HG03039 (cell line): ENCODE data around the gene TPRA1.

Experiments
- ATAC-seq: cut with Tn5 transposase; IDR thresholded peaks from one replicate; pipeline ENCODE4 v1.9.1; 2021; ENCODE audit warnings: mild to moderate bottlenecking, moderate library complexity; ENCODE audit not compliant: unreplicated experiment

Gene TPRA1

DNA sequence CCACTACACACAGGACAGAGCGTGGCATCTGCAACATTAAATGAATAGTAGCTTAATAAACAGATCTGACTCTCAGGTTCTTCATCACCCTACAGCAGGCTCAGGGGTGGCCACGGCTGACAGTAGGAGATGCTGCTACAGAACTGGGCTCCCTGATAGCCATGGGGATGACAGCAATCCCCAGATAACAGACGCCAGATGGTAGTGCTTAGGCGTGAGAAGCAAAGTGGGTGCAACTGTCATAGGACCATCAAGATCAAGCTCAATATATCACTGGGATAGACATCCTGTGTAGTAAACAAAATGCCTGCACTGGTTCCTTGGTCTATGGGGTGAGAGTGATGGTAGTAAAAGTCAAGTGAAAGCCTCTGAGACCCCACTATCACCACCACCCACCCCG lies 2.6 kb upstream of the TPRA1 start:
- no peak for ATAC-seq

DNA sequence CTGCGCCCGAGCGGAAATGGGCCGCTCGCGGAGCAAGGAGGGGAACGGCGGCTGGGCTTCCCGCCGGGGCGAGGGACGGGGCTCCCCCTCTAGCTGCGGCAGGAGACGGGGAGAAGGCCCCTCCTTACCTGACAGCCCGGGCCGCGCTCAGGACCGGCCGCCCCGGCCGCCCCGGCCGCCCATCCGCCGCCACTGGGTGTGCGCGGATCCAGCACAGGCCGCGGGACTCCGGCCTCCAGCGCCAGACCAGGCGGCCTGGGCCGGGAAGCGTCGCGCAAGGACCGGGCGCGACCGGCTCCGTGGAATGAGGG lies 296 bp downstream of the TPRA1 start:
- peak; percentile 26 for ATAC-seq

DNA sequence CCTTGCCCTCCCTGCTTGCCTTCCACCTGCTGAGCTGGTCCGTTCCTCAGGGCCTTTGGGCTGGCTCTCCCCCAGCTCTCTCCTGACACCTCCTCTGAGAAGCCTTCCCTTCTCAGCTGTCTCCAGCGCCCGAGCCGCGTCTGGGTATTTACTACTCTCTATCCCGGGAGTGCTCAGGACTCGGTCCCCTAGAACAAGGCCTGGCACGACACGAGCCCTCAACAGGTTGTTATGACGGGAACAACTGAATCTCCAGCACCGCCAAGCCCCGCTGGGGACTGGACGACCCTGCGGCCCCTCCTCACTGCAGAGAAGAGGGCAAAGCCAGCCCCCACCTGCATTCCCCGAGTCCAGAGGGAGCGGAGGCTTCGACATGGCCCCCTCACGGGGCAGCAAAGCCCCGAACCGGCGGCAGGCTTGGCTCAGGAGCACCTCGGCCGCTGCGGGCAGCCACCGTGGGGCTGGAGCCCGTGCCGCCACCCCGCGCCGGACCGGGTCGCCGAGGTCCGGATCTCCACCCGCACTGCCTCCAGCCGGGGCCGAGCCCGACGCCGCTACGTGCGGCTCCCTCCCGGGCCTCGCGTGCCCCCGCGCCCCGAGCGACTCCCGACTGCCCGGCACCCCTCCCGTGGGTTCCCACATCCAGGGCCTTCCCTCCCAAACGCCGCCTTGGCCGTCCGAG lies 792 bp downstream of the TPRA1 start:
- peak; percentile 10 for ATAC-seq

DNA sequence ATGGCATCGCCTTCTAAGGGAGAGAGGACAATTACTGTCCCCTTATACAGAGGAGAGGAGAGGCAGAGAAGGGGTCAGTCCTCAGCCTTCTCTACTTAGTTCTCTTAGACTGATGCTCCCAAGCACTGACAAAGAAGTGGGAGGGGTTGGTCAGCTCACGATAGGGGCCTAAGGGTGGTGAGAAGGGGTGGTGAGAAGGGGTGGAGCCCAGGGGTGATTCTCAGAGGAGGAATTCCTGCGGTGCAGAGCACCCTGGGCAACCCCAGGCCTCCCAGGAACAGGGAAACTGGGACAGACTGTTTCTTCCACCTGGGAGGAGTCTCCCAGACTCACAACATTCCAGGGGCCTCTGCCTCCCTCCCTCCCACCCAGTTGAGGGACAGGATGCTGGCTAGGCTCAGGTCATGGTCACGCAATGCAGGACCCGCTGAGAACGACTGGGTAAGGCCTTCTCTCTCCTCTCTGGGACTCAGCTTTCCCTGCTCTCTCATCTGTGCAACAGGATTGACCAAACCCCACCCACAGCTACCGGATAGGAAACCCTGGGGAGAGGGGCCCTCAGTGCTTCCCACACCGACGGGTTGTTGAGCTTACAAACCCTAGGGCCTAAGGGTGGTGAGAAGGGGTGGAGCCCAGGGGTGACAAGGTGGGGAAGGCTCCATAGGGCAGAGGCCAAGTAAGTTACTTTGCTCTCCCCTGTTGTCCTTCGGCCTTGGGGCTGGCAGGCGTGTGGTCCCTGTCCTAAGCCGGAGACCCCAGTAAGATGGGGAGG lies 1.5 kb downstream of the TPRA1 start:
- no peak for ATAC-seq

DNA sequence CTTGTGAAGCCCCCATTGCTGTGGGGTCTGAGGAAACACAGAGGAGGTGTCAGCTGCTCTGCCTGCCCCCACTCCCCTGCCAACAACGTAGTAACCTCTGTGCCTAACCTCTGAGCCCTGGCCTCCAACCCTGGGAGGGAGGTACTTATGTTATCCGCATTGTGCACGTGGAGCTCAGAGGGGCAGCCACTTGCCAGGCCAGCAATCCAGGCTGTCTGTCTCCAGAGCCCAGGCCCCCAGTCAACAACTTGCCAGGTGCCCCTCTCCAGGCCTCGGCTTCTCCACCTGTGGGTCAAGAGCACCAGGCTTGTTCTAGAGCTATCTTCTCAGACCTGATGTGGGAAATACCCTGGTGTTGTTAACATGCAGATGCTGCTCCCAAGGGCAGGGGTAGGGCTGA lies 2.7 kb downstream of the TPRA1 start:
- no peak for ATAC-seq

DNA sequence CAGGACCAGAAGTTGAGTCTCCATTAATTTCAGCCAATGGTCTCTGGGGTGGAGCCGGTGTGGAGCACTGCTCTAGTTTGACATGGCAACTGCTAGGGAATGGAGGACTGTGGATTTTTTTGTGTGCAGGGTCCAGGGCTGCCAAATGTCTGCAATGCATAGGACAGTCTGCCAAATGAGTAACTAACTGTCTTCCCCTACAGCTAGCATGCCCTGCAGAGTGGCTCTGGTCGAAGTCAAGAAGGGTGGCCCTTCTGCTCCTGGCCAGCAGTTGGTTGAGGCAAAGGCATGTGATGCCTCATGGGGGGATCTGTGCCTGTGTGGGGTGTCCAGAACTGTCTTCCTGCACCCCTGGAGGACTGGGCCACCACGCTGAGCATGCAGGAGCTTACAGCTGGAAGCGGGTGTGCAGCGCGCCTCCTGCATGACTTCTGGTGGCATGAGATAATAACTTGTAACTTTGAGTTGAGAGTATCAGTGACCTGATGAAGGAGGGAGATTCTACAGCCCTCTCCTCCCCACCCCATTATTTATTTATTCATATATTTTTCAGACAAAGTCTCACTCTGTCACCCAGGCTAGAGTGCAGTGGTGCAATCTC lies 4.6 kb downstream of the TPRA1 start:
- no peak for ATAC-seq

DNA sequence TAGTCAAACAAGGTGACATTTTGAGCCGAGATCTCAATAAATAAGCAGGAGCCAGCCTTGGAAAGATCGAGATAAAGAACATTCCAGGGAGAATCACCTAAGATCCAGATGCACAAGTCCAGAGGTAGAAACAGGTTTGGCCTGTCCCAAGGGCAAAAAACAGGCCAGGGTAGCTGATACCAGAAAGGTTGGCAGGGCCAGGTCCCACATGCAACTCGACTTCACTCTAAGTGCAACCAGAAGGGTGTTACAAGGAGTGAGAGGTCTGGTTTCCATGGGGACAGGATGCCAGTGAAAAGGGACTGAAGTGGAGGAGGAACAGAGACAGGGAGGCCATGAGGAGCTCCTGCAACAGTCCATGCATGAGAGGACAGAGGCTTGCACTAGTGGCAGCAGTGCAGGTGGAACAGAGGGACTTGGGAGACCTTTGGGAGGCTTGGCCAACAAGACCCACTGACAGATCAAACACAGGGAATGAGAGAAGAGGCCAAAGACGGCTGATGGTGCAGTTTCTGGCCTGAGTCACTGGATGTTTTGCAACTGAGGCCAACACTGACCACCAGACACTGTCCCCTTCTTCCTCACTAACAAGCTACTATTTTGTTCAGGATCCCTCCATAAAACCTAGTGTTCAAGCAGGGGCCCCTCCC lies 5.2 kb downstream of the TPRA1 start:
- no peak for ATAC-seq

DNA sequence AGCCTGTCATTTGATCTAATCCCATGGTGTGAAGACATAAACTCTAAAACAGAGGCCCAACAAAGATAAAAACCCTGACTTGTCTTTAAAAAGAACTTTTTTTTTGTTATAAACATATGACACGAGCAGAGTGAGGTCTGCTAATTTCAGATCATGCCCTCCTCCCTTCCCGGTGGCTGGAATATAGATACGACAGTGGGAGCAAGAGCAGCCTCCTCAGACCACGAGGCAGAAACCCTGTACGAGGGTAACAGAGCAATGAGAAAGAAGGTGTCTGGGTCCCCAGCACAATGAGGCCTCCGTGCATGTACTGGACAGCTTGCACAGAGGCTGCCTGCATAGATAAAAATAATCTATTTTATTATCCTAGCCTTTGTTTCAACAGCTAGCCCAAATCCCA lies 5.8 kb downstream of the TPRA1 start:
- no peak for ATAC-seq

DNA sequence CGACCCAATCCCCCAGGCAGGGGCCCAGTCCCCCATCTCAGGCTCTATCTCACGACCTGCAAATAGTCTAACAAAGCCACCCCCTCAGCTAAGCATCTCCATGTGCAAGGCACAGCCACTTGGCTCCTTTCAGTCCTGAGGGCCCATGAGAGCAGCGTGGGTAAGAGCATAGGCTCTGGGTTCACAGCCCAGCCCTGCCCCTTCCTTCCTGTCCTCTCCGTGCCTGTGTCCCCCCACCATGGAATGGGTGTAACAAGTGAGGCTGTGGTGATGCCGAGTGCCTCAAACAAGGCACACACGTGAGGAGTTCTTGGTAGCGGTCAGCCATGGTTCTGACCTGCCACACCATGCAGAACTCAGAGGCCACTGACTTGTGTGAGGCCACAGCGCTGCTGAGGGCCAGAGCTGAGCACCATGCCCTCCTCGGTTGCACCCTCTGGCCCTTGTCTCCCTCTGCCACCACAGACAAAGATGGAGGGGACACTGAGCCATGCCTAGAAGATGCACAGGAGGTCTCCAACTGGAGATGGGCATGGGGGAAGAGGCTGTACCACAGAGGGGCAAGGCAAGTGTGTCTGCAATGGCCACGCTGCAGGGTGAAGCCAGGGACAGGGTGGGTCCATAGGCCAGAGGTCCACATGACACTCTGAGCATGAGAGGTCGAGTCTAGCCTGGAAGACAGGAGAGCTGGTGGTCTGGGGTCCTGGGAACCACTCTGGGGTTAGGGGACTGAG lies 10.0 kb downstream of the TPRA1 start:
- no peak for ATAC-seq

DNA sequence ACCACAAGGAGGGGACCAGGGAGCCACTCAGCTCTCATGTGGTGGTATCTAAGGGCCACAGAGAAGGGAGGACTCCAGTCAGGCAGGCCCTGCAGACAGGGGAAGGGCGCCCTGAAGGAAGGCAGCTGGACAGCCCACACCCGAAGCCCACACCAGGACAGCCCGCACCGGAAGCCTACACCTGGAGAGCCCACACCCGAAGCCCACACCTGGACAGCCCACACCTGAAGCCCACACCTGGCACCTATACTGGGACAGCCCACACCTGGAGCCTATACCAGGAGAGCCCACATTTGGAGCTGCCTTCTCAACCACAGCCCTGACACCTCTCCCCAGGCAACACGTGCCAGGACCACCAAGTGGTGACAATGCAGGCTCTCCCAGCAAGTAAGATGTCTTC lies 11.7 kb downstream of the TPRA1 start:
- ATAC-seq, result no peak

DNA sequence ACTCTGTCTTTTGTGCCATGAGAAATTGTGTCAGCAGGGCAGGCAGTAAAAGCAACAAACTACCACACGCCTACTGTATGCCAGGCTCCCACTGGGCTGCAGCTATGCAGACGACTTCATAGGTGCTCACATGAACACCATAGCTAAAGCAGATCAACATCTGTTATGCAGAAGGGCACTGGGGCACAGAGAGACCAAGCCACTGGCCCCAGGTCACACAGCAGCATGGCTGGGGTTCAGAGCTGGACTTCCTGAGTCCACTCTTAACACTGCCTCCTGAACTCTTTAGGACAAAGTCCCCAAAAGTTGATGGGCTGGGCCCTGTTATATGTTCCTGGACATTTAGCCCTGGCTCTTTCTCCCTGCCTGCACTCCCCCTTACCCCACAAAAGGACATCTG lies 12.4 kb downstream of the TPRA1 start:
- no peak for ATAC-seq

DNA sequence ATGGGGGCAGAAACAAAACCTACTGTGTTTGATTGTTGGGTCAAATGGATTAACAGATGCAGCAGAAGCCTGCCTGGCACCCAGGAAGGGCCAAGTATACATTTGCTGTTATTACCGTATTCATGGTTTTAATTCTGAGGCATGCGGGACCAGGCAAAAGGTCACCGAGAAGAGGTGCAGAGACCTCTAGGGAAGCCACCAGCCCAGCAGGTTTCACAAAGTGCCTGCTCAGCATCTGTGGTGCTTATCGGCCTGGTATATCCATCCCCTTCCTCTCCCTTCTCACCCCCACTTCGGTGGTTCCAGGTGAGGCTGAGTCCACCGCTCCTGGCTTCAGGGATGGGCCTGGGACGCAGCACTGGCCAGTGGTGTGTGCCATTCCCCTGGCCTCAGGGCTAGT lies 13.1 kb downstream of the TPRA1 start:
- no peak for ATAC-seq

DNA sequence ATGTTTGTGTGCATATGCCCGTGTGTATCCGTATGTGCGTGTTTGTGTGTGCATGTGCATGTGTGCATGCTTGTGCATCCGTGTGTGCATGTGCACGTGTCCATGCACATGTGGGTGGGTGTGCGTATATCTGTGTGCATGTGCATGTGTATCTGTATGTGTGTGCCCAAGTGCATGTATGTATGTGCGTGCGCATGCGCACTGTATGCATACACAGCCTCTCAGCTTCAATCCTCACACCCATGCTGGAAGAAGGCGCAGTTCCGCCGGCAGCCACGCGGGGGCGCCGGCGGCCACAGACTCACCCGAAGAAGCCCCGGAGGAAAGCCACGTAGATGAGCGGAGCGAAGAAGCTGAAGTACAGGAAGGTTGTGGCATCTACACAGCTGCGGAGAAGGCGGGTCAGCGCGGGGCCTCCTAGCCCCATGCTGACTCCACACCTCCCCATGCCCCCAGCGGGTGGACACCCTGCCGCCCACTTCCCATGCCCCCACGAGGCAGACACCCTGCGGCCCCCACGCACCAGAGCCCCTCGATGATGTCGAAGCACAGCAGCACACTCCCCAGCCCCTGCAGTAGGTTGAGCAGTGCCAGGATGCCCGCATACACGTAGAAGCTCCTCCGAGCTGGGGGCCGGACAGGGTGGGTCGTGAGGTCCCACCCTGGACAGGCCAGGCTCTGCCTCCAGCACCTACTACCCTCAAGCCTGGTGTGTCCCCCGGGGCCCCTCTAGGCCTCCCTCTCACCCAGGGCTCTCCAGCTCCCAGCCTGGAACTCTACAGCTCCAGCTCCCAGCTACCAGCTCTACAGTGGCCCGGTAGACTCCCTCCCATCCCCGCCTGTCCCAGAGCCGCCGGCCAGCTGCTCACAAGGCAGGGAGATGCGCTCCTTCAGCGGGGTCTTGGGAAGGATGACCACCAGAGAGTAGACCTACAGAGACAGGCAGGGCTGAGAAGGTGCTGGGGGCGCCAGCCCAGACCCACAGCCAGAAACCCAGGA lies 15.4 kb downstream of the TPRA1 start:
- ATAC-seq, result peak; percentile 41

DNA sequence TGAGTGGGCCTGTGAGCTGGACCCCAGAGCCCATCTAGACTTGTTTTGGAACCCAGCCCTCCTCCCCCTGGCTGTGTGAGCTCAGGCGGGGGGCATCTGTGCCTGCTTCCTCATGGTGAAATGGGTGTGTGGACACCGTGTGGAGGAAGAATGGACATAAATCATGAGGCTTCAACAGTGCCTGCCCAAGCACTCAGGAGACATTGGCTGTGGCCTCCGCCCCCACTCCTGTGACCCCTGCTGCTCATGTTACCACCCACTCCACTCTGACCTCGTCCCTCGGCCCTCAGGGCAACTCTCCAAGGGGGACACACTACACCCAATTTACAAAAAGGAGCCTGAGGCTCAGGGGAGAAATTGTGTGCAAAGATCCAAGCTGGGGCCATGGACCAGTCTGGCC lies 16.6 kb downstream of the TPRA1 start:
- ATAC-seq, result no peak

DNA sequence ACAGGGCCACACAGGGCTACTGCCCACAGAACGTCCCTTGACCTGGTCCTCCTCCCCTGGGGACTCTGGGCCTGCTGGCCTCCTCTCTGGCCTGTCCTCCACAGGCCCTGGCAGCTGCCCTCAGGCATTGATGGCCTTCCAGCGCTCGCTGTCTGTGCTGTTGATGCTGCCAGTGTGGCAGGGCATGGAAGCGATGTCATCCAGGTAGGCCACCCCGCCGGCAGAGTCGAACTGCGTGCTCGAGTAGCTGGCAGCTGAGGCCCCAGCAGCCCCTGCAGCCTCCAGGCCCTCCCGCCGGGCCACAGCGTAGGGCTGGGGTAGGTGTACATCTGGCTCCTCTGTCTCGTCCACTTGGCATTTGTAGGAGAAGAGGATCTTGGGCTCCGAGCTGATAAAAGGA lies 17.1 kb downstream of the TPRA1 start:
- no peak for ATAC-seq

DNA sequence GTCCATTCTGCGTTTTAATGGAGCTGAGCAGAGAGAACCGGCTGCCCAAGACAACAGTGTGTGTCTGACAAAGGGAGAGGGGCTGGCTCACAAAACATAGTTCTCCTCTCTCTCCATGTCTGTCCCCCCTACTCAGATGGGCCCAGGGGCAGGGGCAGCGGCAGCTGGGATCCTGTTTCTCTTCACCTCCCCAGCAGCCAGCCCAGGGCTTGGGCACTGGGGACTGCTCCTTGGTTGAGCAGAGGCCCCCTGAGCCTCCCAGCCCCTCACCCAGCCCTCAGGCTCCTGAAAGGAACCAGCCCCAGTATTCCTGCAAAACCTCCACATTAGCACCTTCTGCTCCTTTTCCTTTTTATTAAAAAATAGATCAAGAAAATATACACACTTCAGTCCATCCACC lies 17.8 kb downstream of the TPRA1 start:
- ATAC-seq, result no peak

DNA sequence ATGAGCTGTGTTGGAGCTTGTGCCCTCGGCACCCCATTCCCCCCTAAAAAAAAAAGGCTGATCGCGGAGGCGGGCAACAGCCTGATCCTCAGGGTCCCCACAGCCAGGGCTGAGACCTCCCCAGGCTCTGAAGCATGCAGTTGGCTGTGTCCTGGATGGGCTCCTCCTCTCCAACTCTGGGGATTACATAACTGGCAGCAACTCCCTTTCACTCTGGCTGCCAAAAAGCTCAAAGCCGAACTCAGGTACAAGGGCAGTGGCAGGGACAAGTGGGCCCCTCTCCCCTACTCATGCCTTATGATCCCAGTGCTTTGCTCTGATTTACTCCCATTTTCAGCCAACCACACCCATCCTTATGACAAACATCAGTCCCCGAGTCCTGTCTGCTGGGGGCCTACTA lies 18.3 kb downstream of the TPRA1 start:
- ATAC-seq, result no peak

DNA sequence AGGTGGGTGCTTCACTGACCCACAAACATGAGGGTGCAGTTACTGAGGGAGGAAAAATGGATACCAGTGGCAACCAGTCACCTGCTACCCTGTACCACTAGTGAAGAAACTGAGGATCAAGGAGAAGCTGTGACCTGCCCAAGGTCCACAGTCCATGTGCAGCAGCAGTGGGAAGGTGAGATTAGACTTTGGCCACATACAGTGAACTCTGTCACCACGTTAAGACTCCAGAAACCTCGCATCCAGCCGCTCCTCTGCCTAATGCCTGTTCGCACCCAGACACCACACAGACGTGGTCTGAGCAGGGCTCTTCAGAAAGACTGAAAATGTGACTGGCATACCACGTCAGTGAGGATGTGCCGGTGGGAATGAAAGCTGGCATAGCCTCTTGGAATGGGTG lies 20.0 kb downstream of the TPRA1 start:
- ATAC-seq, result no peak

DNA sequence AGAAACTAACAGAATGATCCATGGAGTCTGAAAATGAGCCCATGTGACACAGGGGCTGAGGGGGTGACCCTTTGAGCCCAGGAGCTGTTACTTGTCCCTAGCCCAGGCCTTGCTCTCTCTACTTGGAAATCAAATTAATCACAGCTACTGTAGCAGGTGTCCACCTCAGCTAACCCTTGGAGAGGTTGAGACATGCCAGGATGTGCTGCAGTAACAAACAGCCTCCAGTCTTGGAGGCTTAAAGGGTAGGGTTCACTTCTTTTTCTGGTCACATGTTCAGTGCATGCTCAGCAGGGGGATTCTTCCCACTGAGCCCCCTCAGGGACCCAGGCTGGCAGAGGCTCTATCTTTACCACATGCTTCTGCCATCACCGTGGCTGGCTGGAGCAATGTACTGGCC lies 21.4 kb downstream of the TPRA1 start:
- ATAC-seq, result no peak

DNA sequence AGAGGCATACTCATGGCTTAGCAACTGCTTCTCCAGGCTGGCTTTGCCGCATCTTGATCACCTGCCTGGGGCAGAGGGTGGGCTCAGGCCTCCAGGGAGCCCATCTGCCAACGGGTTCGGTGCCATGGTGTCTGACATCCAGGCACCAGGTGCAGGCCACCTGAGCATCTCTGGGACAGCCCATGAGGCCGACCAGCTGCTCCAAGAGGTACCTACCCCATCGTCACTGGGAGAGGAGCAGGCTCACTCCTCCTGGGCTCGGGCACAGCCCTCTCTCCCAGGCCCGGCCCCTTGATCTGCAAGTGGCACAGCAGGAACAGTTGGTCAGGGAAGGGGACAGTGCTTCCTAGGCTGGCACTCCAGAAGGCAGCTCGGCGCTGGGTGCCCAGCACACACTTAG lies 21.9 kb downstream of the TPRA1 start:
- no peak for ATAC-seq
